Suprapubic skin (tissue), 4 donors: ENCODE data around the gene IL6ST.

ENCODE experiments used
- CTCF ChIP-seq, 2 donors: fragments of 200-600 bp in 1 of 2; fragments of 450-650 bp in 1 of 2; sonication (generic) in 1 of 2; IDR thresholded peaks; one replicate each; pipeline ENCODE4 v1.5.1; 2016 to 2019; ENCODE audit warnings: antibody characterized with exemption in 2 of 2, mild to moderate bottlenecking in 1 of 2, moderate library complexity in 1 of 2
- POLR2A ChIP-seq, 2 donors: fragments of 450-650 bp; IDR thresholded peaks; one replicate each; pipeline ENCODE4 v1.6.1; 2017; ENCODE audit warnings: antibody characterized with exemption in 2 of 2, mild to moderate bottlenecking in 2 of 2, moderate library complexity in 2 of 2
- POLR2AphosphoS5 ChIP-seq, 3 donors: sonication (generic); formaldehyde crosslinking; IDR thresholded peaks; one replicate each; pipeline ENCODE4 v1.6.1; 2017; ENCODE audit warnings: antibody characterized with exemption in 3 of 3

- no peak for TF ChIP-seq CTCF (IDR thresholded peaks at IDR 0.05)
- no peak for TF ChIP-seq POLR2A (IDR thresholded peaks at IDR 0.05)
- no peak for TF ChIP-seq POLR2AphosphoS5 (IDR thresholded peaks at IDR 0.05)
Measured at GRCh38 chr5:55986931-55987330, 7.8 kb downstream of the IL6ST start.
